Endodermal cell (in vitro differentiated cells): ENCODE results near the gene ABCC12. TPM values are rescaled to one million over a fixed set of nuclear protein-coding genes. Genes with fewer than 3 reads are reported as not detected.

Experiments used
- DNase-seq: peaks from one replicate; pipeline ENCODE4 v3.0.0-alpha.2; 2017
- H3K27ac ChIP-seq: 2 replicates; pipeline ENCODE4 v1.5.1; 2013; ENCODE audit warnings: mild to moderate bottlenecking, low read depth, low read length, moderate library complexity
- H3K27me3 ChIP-seq: 2 replicates; pipeline ENCODE4 v1.6.1; 2013; ENCODE audit warnings: mild to moderate bottlenecking, low read length, moderate library complexity; ENCODE audit not compliant: insufficient read depth, control insufficient read depth, poor library complexity, severe bottlenecking
- H3K36me3 ChIP-seq: 2 replicates; pipeline ENCODE4 v1.7.0; 2013; ENCODE audit warnings: mild to moderate bottlenecking, low read length, moderate library complexity; ENCODE audit not compliant: control insufficient read depth, insufficient read depth
- H3K4me1 ChIP-seq: one replicate; pipeline ENCODE4 v1.7.0; 2013; ENCODE audit warnings: low read length; ENCODE audit not compliant: control insufficient read depth, insufficient read depth
- H3K4me3 ChIP-seq: 2 replicates; pipeline ENCODE4 v1.5.1; 2013; ENCODE audit warnings: mild to moderate bottlenecking, low read length, moderate library complexity
- H3K9ac ChIP-seq: 2 replicates; pipeline ENCODE4 v1.6.1; 2013; ENCODE audit warnings: mild to moderate bottlenecking, low read length, moderate library complexity; ENCODE audit not compliant: poor library complexity, severe bottlenecking; ENCODE audit errors: extremely low read depth
- H3K9me3 ChIP-seq: 2 replicates; pipeline ENCODE4 v1.6.1; 2013; ENCODE audit warnings: mild to moderate bottlenecking, low read length, moderate library complexity; ENCODE audit not compliant: control insufficient read depth
- H3K27ac Mint-ChIP-seq: 2 replicates; pipeline ENCODE4 v1.8.0; 2020; ENCODE audit warnings: mixed read lengths
- H3K27me3 Mint-ChIP-seq: 2 replicates; pipeline ENCODE4 v1.8.0; 2021; ENCODE audit warnings: mild to moderate bottlenecking, mixed read lengths; ENCODE audit not compliant: insufficient read depth
- H3K36me3 Mint-ChIP-seq: 2 replicates; pipeline ENCODE4 v1.8.0; 2020; ENCODE audit warnings: low read depth, mixed read lengths
- H3K4me1 Mint-ChIP-seq: 2 replicates; pipeline ENCODE4 v1.8.0; 2020; ENCODE audit warnings: mixed read lengths
- H3K4me3 Mint-ChIP-seq: 2 replicates; pipeline ENCODE4 v1.8.0; 2020; ENCODE audit warnings: mild to moderate bottlenecking, moderate library complexity, mixed read lengths
- H3K9me3 Mint-ChIP-seq: 2 replicates; pipeline ENCODE4 v1.8.0; 2020; ENCODE audit warnings: mild to moderate bottlenecking, mixed read lengths
- WGBS, 2 experiments: methylation state at CpG; one replicate each; pipeline versions ENCODE4 v1.1.5 to v1.1.7; 2013; ENCODE audit warnings: missing lambda C conversion rate in 2 of 2, mixed read lengths in 1 of 2; ENCODE audit not compliant: insufficient coverage in 1 of 2, insufficient read length in 1 of 2; 5-methylcytosine and 5-hydroxymethylcytosine counted together
- total RNA-seq, 2 donors: library from RNA; stranded (reverse); fragmentation: NEBNext Ultra II Directional in 1 of 2; extraction: Animal tissue kit (Norgen Biotek cat#: 25700) in 1 of 2; gene quantifications; 2 replicates in 1 of 2; 3 replicates in 1 of 2; pipeline ENCODE4 v1.2.1, GENCODE V29; 2021
- TF ChIP-seq, protein P1 (sequence below): fragments of 200-600 bp; sonication (generic); conservative IDR thresholded peaks from 2 replicates; pipeline ENCODE4 v1.5.0; 2021; ENCODE audit warnings: antibody characterized with exemption, mild to moderate bottlenecking

The ABCC12 gene
- total RNA-seq, 2 donors from 2014 or later = 0.35 to 1.2 TPM

DNA sequence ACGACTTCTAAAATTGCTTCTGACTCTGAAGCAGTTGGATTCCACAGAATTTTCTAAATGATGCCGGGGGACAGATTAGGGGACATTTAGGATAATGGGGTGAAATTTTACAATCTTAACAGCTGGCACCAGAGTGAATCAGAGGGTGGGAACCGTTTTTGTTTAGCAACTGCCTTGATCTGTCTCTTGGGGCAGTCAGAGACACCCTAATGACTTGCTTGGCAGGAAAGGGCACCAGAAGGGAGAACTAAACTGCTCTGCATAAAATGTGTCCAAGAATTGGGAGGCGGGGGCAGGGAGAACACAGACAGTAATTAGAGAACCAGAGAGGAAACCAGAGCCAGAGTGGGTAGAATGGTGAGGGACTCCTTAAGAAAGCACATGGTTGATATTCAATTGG is 6.1 kb upstream of the ABCC12 start:
- H3K27ac Mint-ChIP-seq = no peak overlapping the region
- peaks cover 9% of the 10 kb centered on the region for H3K4me1 Mint-ChIP-seq
- no peaks in the 10 kb centered on the region for H3K27me3 Mint-ChIP-seq

DNA sequence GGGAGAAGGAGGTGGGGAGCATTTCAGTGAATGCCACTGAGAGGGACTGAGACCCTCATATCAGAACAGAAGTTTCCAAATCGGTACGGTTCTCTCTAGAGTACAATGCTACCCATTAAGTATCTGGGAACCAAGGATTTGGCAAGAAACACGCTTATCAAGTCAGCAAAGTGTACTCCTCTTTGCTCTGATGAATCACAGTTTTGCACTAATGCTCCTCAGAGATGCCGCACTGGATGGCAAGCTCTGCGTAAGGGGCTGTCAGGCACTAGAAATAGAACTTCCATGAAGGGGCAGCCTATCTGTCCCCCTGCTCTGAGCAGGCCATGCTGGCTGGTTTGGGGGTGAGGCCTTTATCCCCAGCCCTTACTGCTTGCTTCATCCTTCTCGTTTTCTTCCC is 4.8 kb upstream of the ABCC12 start:
- Mint-ChIP-seq H3K4me1 (peaks cover 9% of the 10 kb centered on the region), H3K9me3 (no peaks in the 10 kb centered on the region), H3K27me3 (peaks cover 8% of the 10 kb centered on the region), H3K4me3 (no peak overlapping the region), H3K27ac (no peak overlapping the region), H3K36me3 (no peaks in the 10 kb centered on the region)
- H3K9ac ChIP-seq = no peak overlapping the region
- no peak for DNase-seq
- H3K27ac ChIP-seq = no peak overlapping the region
- WGBS, 2 experiments = 92 to 94% methylated on average over 5 of the region's 6 CpGs
- H3K27me3 ChIP-seq = no peaks in the 10 kb centered on the region
- no peaks in the 10 kb centered on the region for H3K4me1 ChIP-seq
- H3K9me3 ChIP-seq = no peaks in the 10 kb centered on the region
- TF ChIP-seq, protein P1, sequence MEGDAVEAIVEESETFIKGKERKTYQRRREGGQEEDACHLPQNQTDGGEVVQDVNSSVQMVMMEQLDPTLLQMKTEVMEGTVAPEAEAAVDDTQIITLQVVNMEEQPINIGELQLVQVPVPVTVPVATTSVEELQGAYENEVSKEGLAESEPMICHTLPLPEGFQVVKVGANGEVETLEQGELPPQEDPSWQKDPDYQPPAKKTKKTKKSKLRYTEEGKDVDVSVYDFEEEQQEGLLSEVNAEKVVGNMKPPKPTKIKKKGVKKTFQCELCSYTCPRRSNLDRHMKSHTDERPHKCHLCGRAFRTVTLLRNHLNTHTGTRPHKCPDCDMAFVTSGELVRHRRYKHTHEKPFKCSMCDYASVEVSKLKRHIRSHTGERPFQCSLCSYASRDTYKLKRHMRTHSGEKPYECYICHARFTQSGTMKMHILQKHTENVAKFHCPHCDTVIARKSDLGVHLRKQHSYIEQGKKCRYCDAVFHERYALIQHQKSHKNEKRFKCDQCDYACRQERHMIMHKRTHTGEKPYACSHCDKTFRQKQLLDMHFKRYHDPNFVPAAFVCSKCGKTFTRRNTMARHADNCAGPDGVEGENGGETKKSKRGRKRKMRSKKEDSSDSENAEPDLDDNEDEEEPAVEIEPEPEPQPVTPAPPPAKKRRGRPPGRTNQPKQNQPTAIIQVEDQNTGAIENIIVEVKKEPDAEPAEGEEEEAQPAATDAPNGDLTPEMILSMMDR = no peak
- H3K4me3 ChIP-seq = no peak overlapping the region
- H3K36me3 ChIP-seq = no peaks in the 10 kb centered on the region

More for the DNA sequence above, 6.1 kb upstream of the ABCC12 start:
- no peaks in the 10 kb centered on the region for H3K36me3 Mint-ChIP-seq
- Histone ChIP-seq H3K4me1 (no peaks in the 10 kb centered on the region), H3K4me3 (no peak overlapping the region), H3K36me3 (no peaks in the 10 kb centered on the region), H3K27me3 (no peaks in the 10 kb centered on the region), H3K27ac (no peak overlapping the region), H3K9ac (no peak overlapping the region), H3K9me3 (no peaks in the 10 kb centered on the region)
- H3K4me3 Mint-ChIP-seq = no peak overlapping the region
- TF ChIP-seq, protein P1 = no peak
- no peaks in the 10 kb centered on the region for H3K9me3 Mint-ChIP-seq
- 88 to 98% methylated on average over 4 of the region's 4 CpGs for WGBS, 2 experiments
- DNase-seq = no peak

DNA sequence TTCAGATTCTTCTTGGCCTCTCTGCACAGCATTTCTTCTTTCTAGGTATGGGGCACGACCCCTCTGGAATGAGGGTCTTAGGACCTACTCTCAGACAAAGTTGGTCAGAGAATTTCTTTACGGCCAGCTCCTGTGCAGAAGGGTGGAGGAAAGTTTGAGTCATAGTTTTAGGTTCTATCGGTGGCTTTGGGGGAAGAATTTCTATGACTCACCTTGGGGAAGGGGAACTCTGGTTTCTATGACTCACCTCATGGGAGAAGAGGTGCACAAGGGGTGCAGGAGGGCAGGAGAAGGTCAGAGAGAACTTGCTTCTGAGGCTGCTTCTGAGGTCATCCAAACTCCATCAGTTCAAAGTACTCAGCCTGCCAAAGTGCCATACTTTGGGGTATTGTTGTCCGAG is 2.5 kb upstream of the ABCC12 start:
- TF ChIP-seq, protein P1 = no peak
- H3K36me3 Mint-ChIP-seq = no peaks in the 10 kb centered on the region
- Histone ChIP-seq H3K4me3 (no peak overlapping the region), H3K27ac (no peak overlapping the region), H3K4me1 (no peaks in the 10 kb centered on the region), H3K9me3 (no peaks in the 10 kb centered on the region), H3K9ac (no peak overlapping the region), H3K27me3 (no peaks in the 10 kb centered on the region), H3K36me3 (no peaks in the 10 kb centered on the region)
- no peak overlapping the region for H3K4me3 Mint-ChIP-seq
- H3K4me1 Mint-ChIP-seq = peaks cover 1% of the 10 kb centered on the region
- no peak overlapping the region for H3K27ac Mint-ChIP-seq
- 76 to 100% methylated on average over 1 to 4 of the region's 4 CpGs for WGBS, 2 experiments
- DNase-seq = no peak
- H3K27me3 Mint-ChIP-seq = peaks cover 12% of the 10 kb centered on the region
- no peaks in the 10 kb centered on the region for H3K9me3 Mint-ChIP-seq
